ENCODE data around the gene SMU1.

DNA sequence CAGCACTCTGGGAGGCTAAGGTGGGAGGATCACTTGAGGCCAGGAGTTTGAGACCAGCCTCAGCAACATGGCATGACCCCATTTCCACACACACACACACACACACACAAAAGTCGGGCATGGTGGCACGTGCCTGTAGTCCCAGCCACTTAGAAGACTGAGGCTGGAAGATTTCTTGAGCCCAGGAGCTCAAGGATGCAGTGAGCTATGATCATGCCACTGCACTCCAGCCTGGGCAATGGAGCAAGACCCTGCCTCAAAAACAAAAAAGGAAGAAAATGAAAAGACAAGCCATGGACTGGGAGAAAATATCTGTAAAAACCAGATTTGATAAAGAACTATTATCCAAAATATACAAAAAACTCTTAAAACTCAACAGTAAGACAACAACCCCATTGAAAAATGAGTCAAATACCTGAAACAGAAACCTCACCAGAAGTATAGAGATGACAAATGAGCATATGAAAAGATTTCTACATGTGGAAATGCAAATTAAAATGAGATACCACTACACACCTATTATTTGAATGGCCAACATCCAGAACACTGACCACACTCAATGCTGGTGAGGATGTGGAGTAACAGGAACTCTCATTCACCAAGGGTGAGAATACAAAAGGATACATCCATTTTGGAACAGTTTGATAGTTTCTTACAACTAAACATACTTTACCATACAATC is 26.7 kb downstream of the SMU1 start:
- no peak for TF ChIP-seq RARB (CRISPR knock-in tag; IDR thresholded peaks at IDR 0.05)
- TF ChIP-seq BACH2 (CRISPR knock-in tag; IDR thresholded peaks at IDR 0.05; ENCODE audit: borderline replicate concordance) = no peak
- TF ChIP-seq, protein P1, sequence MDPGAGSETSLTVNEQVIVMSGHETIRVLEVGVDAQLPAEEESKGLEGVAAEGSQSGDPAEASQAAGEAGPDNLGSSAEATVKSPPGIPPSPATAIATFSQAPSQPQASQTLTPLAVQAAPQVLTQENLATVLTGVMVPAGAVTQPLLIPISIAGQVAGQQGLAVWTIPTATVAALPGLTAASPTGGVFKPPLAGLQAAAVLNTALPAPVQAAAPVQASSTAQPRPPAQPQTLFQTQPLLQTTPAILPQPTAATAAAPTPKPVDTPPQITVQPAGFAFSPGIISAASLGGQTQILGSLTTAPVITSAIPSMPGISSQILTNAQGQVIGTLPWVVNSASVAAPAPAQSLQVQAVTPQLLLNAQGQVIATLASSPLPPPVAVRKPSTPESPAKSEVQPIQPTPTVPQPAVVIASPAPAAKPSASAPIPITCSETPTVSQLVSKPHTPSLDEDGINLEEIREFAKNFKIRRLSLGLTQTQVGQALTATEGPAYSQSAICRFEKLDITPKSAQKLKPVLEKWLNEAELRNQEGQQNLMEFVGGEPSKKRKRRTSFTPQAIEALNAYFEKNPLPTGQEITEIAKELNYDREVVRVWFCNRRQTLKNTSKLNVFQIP (CRISPR knock-in tag; IDR thresholded peaks at IDR 0.05; ENCODE audit: borderline replicate concordance, low read depth) = no peak
- no peak for TF ChIP-seq ZFP3 (CRISPR knock-in tag; IDR thresholded peaks at IDR 0.05)
- no peak for TF ChIP-seq ZNF70 (CRISPR knock-in tag; IDR thresholded peaks at IDR 0.05)
- TF ChIP-seq, protein P2, sequence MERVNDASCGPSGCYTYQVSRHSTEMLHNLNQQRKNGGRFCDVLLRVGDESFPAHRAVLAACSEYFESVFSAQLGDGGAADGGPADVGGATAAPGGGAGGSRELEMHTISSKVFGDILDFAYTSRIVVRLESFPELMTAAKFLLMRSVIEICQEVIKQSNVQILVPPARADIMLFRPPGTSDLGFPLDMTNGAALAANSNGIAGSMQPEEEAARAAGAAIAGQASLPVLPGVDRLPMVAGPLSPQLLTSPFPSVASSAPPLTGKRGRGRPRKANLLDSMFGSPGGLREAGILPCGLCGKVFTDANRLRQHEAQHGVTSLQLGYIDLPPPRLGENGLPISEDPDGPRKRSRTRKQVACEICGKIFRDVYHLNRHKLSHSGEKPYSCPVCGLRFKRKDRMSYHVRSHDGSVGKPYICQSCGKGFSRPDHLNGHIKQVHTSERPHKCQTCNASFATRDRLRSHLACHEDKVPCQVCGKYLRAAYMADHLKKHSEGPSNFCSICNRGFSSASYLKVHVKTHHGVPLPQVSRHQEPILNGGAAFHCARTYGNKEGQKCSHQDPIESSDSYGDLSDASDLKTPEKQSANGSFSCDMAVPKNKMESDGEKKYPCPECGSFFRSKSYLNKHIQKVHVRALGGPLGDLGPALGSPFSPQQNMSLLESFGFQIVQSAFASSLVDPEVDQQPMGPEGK (CRISPR knock-in tag; IDR thresholded peaks at IDR 0.05; ENCODE audit: borderline replicate concordance) = no peak
- no peak for TF ChIP-seq TOX (CRISPR knock-in tag; IDR thresholded peaks at IDR 0.05; ENCODE audit: borderline replicate concordance)
- no peak for TF ChIP-seq CSDC2 (CRISPR knock-in tag; IDR thresholded peaks at IDR 0.05)
